NT2/D1 (cell line): ENCODE results near the gene ROBO1.

Source experiments
- SUZ12 ChIP-seq: IDR thresholded peaks from 2 replicates; pipeline ENCODE4 v1.6.1; 2011; ENCODE audit not compliant: insufficient read length, insufficient read depth; ENCODE audit errors: extremely low read depth
- YY1 ChIP-seq: IDR thresholded peaks from 2 replicates; pipeline ENCODE4 v1.6.1; 2011; ENCODE audit not compliant: insufficient read length, insufficient read depth

- TF ChIP-seq YY1 (no peak), SUZ12 (no peak)
Measured at GRCh38 chr3:78868570-78868969, 899.2 kb downstream of the ROBO1 start.
